B cell (primary cell): Measurements from ENCODE around the gene DENR. TPM values are rescaled to one million over a fixed set of nuclear protein-coding genes. Genes with fewer than 3 reads are reported as not detected.
A peak's percentile ranks its signal among the peaks of the same experiment; 100 is the strongest.

ENCODE experiments used
- ATAC-seq: fragments of 200-7000 bp; cut with Tn5 transposase; one replicate; pipeline ENCODE4 v1.10.0; 2021; ENCODE audit warnings: low read depth, mild to moderate bottlenecking, moderate number of reproducible peaks, moderate library complexity
- CTCF ChIA-PET: fragments of 350-600 bp; sonication (Branson Sonifier 250); formaldehyde crosslinking; loops from one replicate; lab custom pipeline; 2021; ENCODE audit warnings: antibody characterized with exemption, inconsistent platforms; lab: Charles Lee
- POLR2A ChIA-PET: fragments of 350-600 bp; sonication (Branson Sonifier 250); formaldehyde crosslinking; loops from one replicate; lab custom pipeline; 2021; ENCODE audit warnings: antibody characterized with exemption; lab: Charles Lee
- DNase-seq: peaks from one replicate; pipeline ENCODE4 v3.0.0; 2013
- H2AFZ ChIP-seq: 2 replicates; pipeline ENCODE4 v1.6.1; 2012; ENCODE audit warnings: mild to moderate bottlenecking, low read depth, low read length; ENCODE audit not compliant: insufficient read depth, poor library complexity, severe bottlenecking
- H3K27ac ChIP-seq, 2 donors: 1 replicate in 1 of 2; 2 replicates in 1 of 2; pipeline ENCODE4 v1.5.1; 2012 to 2013; ENCODE audit warnings: low read length in 2 of 2, mild to moderate bottlenecking in 2 of 2, moderate library complexity in 1 of 2
- H3K27me3 ChIP-seq, 4 experiments: fragments of 200-600 bp in 1 of 4; sonication (generic) in 1 of 4; replicated peaks in 1 of 4; 1 replicate in 2 of 4; 2 replicates in 2 of 4; pipeline versions ENCODE4 v1.6.1 to v1.7.0; 2013 to 2016; ENCODE audit warnings: low read length in 3 of 4, mild to moderate bottlenecking in 2 of 4, mixed read lengths in 1 of 4, moderate library complexity in 1 of 4; ENCODE audit not compliant: insufficient read depth in 4 of 4, control insufficient read depth in 3 of 4; ENCODE audit errors: control extremely low read depth in 1 of 4
- H3K36me3 ChIP-seq, 2 experiments: replicated peaks in 1 of 2; 1 replicate in 1 of 2; 2 replicates in 1 of 2; pipeline versions ENCODE4 v1.6.1 to v1.7.1; 2013; ENCODE audit warnings: low read length in 1 of 2; ENCODE audit not compliant: insufficient read depth in 2 of 2, control insufficient read depth in 1 of 2; ENCODE audit errors: control extremely low read depth in 1 of 2, extremely low read depth in 1 of 2
- H3K4me1 ChIP-seq, 2 donors: fragments of 200-600 bp in 1 of 2; sonication (generic) in 1 of 2; 1 replicate in 1 of 2; 2 replicates in 1 of 2; pipeline versions ENCODE4 v1.5.1 to v1.6.1; 2013 to 2017; ENCODE audit warnings: low read length in 2 of 2; ENCODE audit not compliant: control insufficient read depth in 2 of 2, insufficient read depth in 2 of 2
- H3K4me2 ChIP-seq: replicated peaks from 2 replicates; pipeline ENCODE3; 2012; ENCODE audit warnings: mild to moderate bottlenecking, low read depth, low read length; ENCODE audit not compliant: poor library complexity, severe bottlenecking
- H3K4me3 ChIP-seq, 5 experiments: fragments of 200-600 bp in 1 of 5; sonication (generic) in 1 of 5; 1 replicate in 3 of 5; 2 replicates in 2 of 5; pipeline versions ENCODE4 v1.5.1 to v1.7.0; 2011 to 2016; ENCODE audit warnings: low read length in 4 of 5, mild to moderate bottlenecking in 4 of 5, low read depth in 2 of 5, control low read depth in 1 of 5, moderate library complexity in 1 of 5; ENCODE audit not compliant: insufficient read depth in 1 of 5; ENCODE audit errors: control extremely low read depth in 1 of 5, extremely low read depth in 1 of 5
- H3K79me2 ChIP-seq: fragments of 200-600 bp; sonication (generic); one replicate; pipeline ENCODE4 v1.6.0; 2016; ENCODE audit warnings: low read length; ENCODE audit not compliant: control insufficient read depth, insufficient read depth
- H3K9ac ChIP-seq: fragments of 200-600 bp; sonication (generic); 2 replicates; pipeline ENCODE4 v1.6.1; 2017; ENCODE audit warnings: mild to moderate bottlenecking, low read length, moderate library complexity
- H3K9me3 ChIP-seq, 3 donors: one replicate each; pipeline versions ENCODE4 v1.6.1 to v1.7.1; 2013; ENCODE audit warnings: low read length in 2 of 3; ENCODE audit not compliant: control insufficient read depth in 2 of 3, insufficient read depth in 1 of 3; ENCODE audit errors: control extremely low read depth in 1 of 3
- H4K20me1 ChIP-seq: 2 replicates; pipeline ENCODE4 v1.6.0; 2012; ENCODE audit warnings: mild to moderate bottlenecking, low read length; ENCODE audit not compliant: insufficient read depth, control insufficient read depth, poor library complexity, severe bottlenecking
- H3K27ac Mint-ChIP-seq: one replicate; pipeline ENCODE4 v1.8.0; 2021; ENCODE audit warnings: mixed read lengths
- H3K27me3 Mint-ChIP-seq: one replicate; pipeline ENCODE4 v1.8.0; 2021; ENCODE audit warnings: mixed read lengths
- H3K4me1 Mint-ChIP-seq: one replicate; pipeline ENCODE4 v1.8.0; 2021; ENCODE audit warnings: mixed read lengths
- H3K4me3 Mint-ChIP-seq: one replicate; pipeline ENCODE4 v1.8.0; 2021; ENCODE audit warnings: mixed read lengths
- H3K9me3 Mint-ChIP-seq: one replicate; pipeline ENCODE4 v1.8.0; 2022; ENCODE audit warnings: mixed read lengths; ENCODE audit not compliant: insufficient read depth
- CTCF ChIP-seq: fragments of 200-600 bp; IDR thresholded peaks from one replicate; pipeline ENCODE4 v1.8.0; 2022; ENCODE audit warnings: antibody characterized with exemption, mild to moderate bottlenecking
- EZH2 ChIP-seq: IDR thresholded peaks from 2 replicates; pipeline ENCODE4 v1.6.1; 2012; ENCODE audit warnings: borderline replicate concordance, low read depth, mild to moderate bottlenecking, moderate library complexity, low read length; ENCODE audit not compliant: insufficient read depth, poor library complexity, severe bottlenecking
- WGBS: methylation state at CpG from one replicate; pipeline ENCODE4 v1.1.5; 2013; ENCODE audit warnings: missing lambda C conversion rate; ENCODE audit not compliant: insufficient coverage; 5-methylcytosine and 5-hydroxymethylcytosine counted together
- intact Hi-C: fragments of 100-400 bp; cut with micrococcal nuclease; formaldehyde crosslinking; loops from one replicate; pipeline ENCODE4 v1.10.0; 2022
- polyA plus RNA-seq: library from polyadenylated mRNA; depleted of rRNA; stranded (reverse); fragments of >200 nt; gene quantifications from 2 replicates; pipeline ENCODE4 v1.2.3, GENCODE V29; 2012
- total RNA-seq, 2 donors: library from RNA; stranded (reverse); fragments of 120-200 nt in 1 of 2; gene quantifications; 1 replicate in 1 of 2; 2 replicates in 1 of 2; pipeline versions ENCODE4 v1.2.3 to v1.2.4, GENCODE V29; 2013 to 2022

DENR gene
- total and polyA plus RNA-seq, 2 donors (not counting 1 experiment from before 2014, with no cell fraction given), result 14.0 to 54.5 TPM

- no peak for DNase-seq
- 89% methylated on average over 25 of the region's 32 CpGs for WGBS
- TF ChIP-seq CTCF, result no peak
- TF ChIP-seq EZH2, result no peak
- H3K9ac ChIP-seq, result no peak within 1 kb of the TSS
- H3K27me3 Mint-ChIP-seq, result no peaks in the 10 kb centered on the region
- no peak within 1 kb of the TSS for H3K27ac ChIP-seq
- ATAC-seq, result no peak
- H3K36me3 ChIP-seq, result no peaks in the 10 kb centered on the region
- peaks cover 36% of the 10 kb centered on the region for H3K4me1 Mint-ChIP-seq
- no peak within 1 kb of the TSS for H2AFZ ChIP-seq
- intact Hi-C loops, result no loop called here
- no peaks in the 10 kb centered on the region for H4K20me1 ChIP-seq
- H3K4me3 ChIP-seq, result no peak within 1 kb of the TSS
- no peaks in the 10 kb centered on the region for H3K27me3 ChIP-seq
- POLR2A ChIA-PET, result no interaction called here
- H3K4me1 ChIP-seq, result peaks cover 33 to 36% of the 10 kb centered on the region in 2 donors
- H3K27ac Mint-ChIP-seq, result peak within 1 kb of the TSS; percentile 50
- CTCF ChIA-PET, result no interaction called here
- no peaks in the 10 kb centered on the region for H3K9me3 ChIP-seq
- H3K9me3 Mint-ChIP-seq, result no peaks in the 10 kb centered on the region
- no peaks in the 10 kb centered on the region for H3K79me2 ChIP-seq
- H3K4me3 Mint-ChIP-seq, result no peak within 1 kb of the TSS
- no peak within 1 kb of the TSS for H3K4me2 ChIP-seq
Measured at GRCh38 chr12:122730215-122731014, 22.2 kb upstream of the DENR start, which contains the start of gene HCAR1. TSS of gene HCAR1 (minus strand) at chr12:122730844. CDS start at chr12:122730339, 505 bp downstream.

GRCh38 chr12:122732170-122732569 is 20.5 kb upstream of the DENR start:
- intact Hi-C loops, result no loop called here
- Histone ChIP-seq H4K20me1 (no peaks in the 10 kb centered on the region), H3K36me3 (no peaks in the 10 kb centered on the region), H3K27me3 (no peaks in the 10 kb centered on the region), H3K27ac (peak overlapping the region in 1 of 2 donors; percentile 55), H3K9me3 (no peaks in the 10 kb centered on the region), H3K4me2 (peak overlapping the region; percentile 23), H3K4me1 (peaks cover 24 to 26% of the 10 kb centered on the region in 2 donors), H2AFZ (no peak overlapping the region), H3K9ac (no peak overlapping the region), H3K79me2 (no peaks in the 10 kb centered on the region), H3K4me3 (no peak overlapping the region)
- no peaks in the 10 kb centered on the region for H3K9me3 Mint-ChIP-seq
- ATAC-seq, result no peak
- CTCF ChIA-PET, result interaction anchor here (0.6 to 1.0 kb wide), 3 partner anchors 21 to 609 kb away, joined by 3 read pairs; partner anchors contain the start of gene DENR
- POLR2A ChIA-PET, result no interaction called here
- peak overlapping the region; percentile 0 for H3K4me3 Mint-ChIP-seq
- DNase-seq, result no peak
- peaks cover 28% of the 10 kb centered on the region for H3K4me1 Mint-ChIP-seq
- no peak overlapping the region for H3K27ac Mint-ChIP-seq
- TF ChIP-seq CTCF (no peak), EZH2 (no peak)
- 0% methylated on average over 2 of the region's 3 CpGs for WGBS
- H3K27me3 Mint-ChIP-seq, result no peaks in the 10 kb centered on the region
